Measurements from ENCODE around the gene PRRT4. TPM values are rescaled to one million over a fixed set of nuclear protein-coding genes. Genes with fewer than 3 reads are reported as not detected.

Gene PRRT4
- total RNA-seq, 8 experiments from 2014 or later: 0.61 to 8.0 (median 6.9) TPM; not detected in 2

DNA sequence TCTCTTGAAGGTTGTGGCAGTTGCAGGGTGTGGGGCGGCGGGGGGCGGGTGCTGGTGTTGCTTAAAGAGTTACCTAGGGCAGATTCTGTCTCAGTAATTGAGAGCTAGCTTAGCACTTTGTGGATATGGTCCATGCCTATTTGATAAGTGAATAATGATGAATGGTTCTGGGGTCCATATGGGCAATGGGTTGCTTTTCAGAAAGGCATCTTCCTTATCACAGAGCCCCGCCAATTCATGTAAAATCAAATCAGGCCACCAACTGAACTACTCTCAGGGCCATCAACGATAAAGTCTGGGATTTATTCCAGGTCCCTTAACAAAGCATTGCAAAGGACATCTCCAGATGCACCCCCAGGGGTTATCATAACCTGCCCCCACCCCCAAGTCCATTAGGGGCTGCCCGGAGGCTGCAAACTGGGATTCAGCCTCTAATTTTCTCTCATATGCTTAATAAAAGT lies 1.8 kb upstream of the PRRT4 start:
- Histone ChIP-seq H3K27ac (no peak overlapping the region), H3K4me3 (no peak overlapping the region), H3K4me1 (replicated peaks in 1 of 2) (peaks cover 7 to 8% of the 10 kb centered on the region in 2 donors)
- no peak for ATAC-seq (replicated peaks in 6 of 8)
- WGBS, 10 experiments: 46 to 100% (median 81%) methylated on average over 1 to 4 of the region's 6 CpGs; no CpG with 5 or more reads in 2 of the 10 experiments
- in situ Hi-C loops (cut with MboI; ENCODE audit: low pct_unique_long_range_greater_than_20kb in 2 of 9, low sequenced_read_pairs in 9 of 9, unreplicated experiment in 9 of 9): no loop called here

DNA sequence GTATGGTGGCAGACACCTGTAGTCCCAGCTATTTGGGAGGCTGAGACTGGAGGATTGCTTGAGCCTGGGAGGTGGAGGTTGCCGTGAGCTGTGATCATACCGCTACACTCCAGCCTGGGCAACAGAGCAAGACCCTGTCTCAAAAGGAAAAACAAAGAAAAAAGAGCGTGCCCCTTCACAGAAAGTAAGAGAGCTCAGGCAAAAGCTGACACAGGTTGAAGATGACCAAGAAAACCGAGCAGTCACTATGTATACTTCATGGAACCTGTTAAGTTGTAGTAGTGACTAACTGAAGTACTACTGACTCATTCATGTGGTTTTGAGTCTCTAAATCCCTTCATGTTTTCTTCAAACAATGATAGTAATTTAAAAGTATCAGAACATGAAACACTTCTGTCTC lies 1.2 kb upstream of the PRRT4 start:
- Histone ChIP-seq H3K27ac (no peak overlapping the region), H3K4me3 (no peak overlapping the region), H3K4me1 (replicated peaks in 1 of 2) (peaks cover 7 to 8% of the 10 kb centered on the region in 2 donors)
- no peak for ATAC-seq (replicated peaks in 6 of 8)
- WGBS, 10 experiments: 41 to 100% (median 72%) methylated on average over 1 to 4 of the region's 4 CpGs; no CpG with 5 or more reads in 3 of the 10 experiments
- in situ Hi-C loops (cut with MboI; ENCODE audit: low pct_unique_long_range_greater_than_20kb in 2 of 9, low sequenced_read_pairs in 9 of 9, unreplicated experiment in 9 of 9): no loop called here

DNA sequence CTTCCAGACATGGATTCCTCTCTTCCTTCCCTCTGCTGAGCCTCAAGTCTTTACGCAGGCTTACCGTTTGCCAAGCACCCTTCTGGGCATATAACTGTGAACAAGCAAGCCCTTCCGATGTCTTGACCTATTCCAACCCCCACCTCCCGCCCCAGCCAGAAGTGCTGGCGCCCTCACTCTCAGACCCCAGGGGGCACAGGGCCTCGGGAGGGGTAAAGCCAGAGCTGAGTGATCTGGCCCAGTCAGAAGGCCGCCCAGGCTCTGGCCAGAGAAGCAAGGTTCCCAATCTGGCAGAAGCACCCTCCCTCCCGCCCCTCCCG lies 1.2 kb downstream of the PRRT4 start:
- Histone ChIP-seq H3K4me3 (peak overlapping the region; percentile 37 to 91 (median 56)), H3K4me1 (replicated peaks in 1 of 2) (peaks cover 13 to 14% of the 10 kb centered on the region in 2 donors), H3K27ac (peak overlapping the region; percentile 36 to 61)
- 0 to 70% (median 35%) methylated on average over 1 to 2 of the region's 9 CpGs; no CpG with 5 or more reads in 6 of the 10 experiments for WGBS, 10 experiments
- in situ Hi-C loops (cut with MboI; ENCODE audit: low pct_unique_long_range_greater_than_20kb in 2 of 9, low sequenced_read_pairs in 9 of 9, unreplicated experiment in 9 of 9): no loop called here
- ATAC-seq (replicated peaks in 6 of 8): peak in 1 of 8 experiments; percentile 6

- no peak for ATAC-seq (replicated peaks in 6 of 8)
- peak overlapping the region in 1 of 2 donors; percentile 61 for H3K27ac ChIP-seq
- peak overlapping the region; percentile 37 to 91 (median 56) for H3K4me3 ChIP-seq
- in situ Hi-C loops (cut with MboI; ENCODE audit: low pct_unique_long_range_greater_than_20kb in 2 of 9, low sequenced_read_pairs in 9 of 9, unreplicated experiment in 9 of 9): no loop called here
- WGBS, 10 experiments: 40 to 83% methylated on average over 2 of the region's 4 CpGs; no CpG with 5 or more reads in 8 of the 10 experiments
- peaks cover 13 to 14% of the 10 kb centered on the region in 2 donors for H3K4me1 ChIP-seq (replicated peaks in 1 of 2)
These were observed 1.6 kb downstream of the PRRT4 start for GRCh38 chr7:128359939-128360338.

- Histone ChIP-seq H3K4me3 (no peak overlapping the region), H3K4me1 (replicated peaks in 1 of 2) (peaks cover 13 to 14% of the 10 kb centered on the region in 2 donors), H3K27ac (no peak overlapping the region)
- in situ Hi-C loops (cut with MboI; ENCODE audit: low pct_unique_long_range_greater_than_20kb in 2 of 9, low sequenced_read_pairs in 9 of 9, unreplicated experiment in 9 of 9): no loop called here
- no peak for ATAC-seq (replicated peaks in 6 of 8)
- 88 to 98% (median 97%) methylated on average over 3 to 12 of the region's 12 CpGs; no CpG with 5 or more reads in 7 of the 10 experiments for whole genome bisulfite sequencing, 10 experiments
These were observed 2.2 kb downstream of the PRRT4 start for GRCh38 chr7:128359336-128359735.

DNA sequence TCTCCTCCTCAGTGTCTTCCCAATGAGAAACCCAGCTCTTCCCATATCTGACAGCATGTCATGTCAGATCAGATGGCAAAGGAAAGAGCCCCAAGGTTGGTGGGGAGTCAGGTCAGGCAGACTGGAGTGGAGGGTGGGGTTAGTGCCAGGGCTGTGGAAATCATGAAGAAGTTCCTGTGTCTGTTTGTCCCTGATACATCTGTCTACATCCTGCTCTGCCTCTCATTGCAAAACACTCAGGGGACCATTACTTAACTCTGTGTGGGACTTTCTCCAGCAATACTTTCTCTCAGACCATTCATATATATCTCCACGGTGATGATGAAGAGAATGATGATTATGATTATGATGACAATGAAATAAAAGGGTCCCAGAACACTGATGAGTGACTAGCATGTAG lies 3.3 kb downstream of the PRRT4 start:
- in situ Hi-C loops (cut with MboI; ENCODE audit: low pct_unique_long_range_greater_than_20kb in 2 of 9, low sequenced_read_pairs in 9 of 9, unreplicated experiment in 9 of 9): no loop called here
- H3K4me3 ChIP-seq: no peak overlapping the region
- H3K27ac ChIP-seq: no peak overlapping the region
- no peak for ATAC-seq (replicated peaks in 6 of 8)
- WGBS, 10 experiments: 0 to 100% (median 77%) methylated on average over 1 of the region's 1 CpG; no CpG with 5 or more reads in 6 of the 10 experiments
- H3K4me1 ChIP-seq (replicated peaks in 1 of 2): peaks cover 13 to 14% of the 10 kb centered on the region in 2 donors

GRCh38 chr7:128357217-128357613 lies 4.3 kb downstream of the PRRT4 start:
- ATAC-seq (replicated peaks in 6 of 8): peak in 1 of 8 experiments; percentile 4
- no peak overlapping the region for H3K4me3 ChIP-seq
- H3K27ac ChIP-seq: no peak overlapping the region
- peaks cover 13 to 16% of the 10 kb centered on the region in 2 donors for H3K4me1 ChIP-seq (replicated peaks in 1 of 2)
- 14 to 33% (median 20%) methylated on average over 1 of the region's 6 CpGs; no CpG with 5 or more reads in 7 of the 10 experiments for WGBS, 10 experiments
- in situ Hi-C loops (cut with MboI; ENCODE audit: low pct_unique_long_range_greater_than_20kb in 2 of 9, low sequenced_read_pairs in 9 of 9, unreplicated experiment in 9 of 9): no loop called here

GRCh38 chr7:128356546-128357216 lies 4.8 kb downstream of the PRRT4 start:
- peak in 2 of 8 experiments; percentile 12 to 39 for ATAC-seq (replicated peaks in 6 of 8)
- in situ Hi-C loops (cut with MboI; ENCODE audit: low pct_unique_long_range_greater_than_20kb in 2 of 9, low sequenced_read_pairs in 9 of 9, unreplicated experiment in 9 of 9): no loop called here
- 50 to 100% (median 92%) methylated on average over 1 of the region's 2 CpGs; no CpG with 5 or more reads in 6 of the 10 experiments for WGBS, 10 experiments
- no peak overlapping the region for H3K27ac ChIP-seq
- H3K4me1 ChIP-seq (replicated peaks in 1 of 2): peaks cover 13 to 16% of the 10 kb centered on the region in 2 donors
- H3K4me3 ChIP-seq: no peak overlapping the region

- Histone ChIP-seq H3K4me3 (no peak overlapping the region), H3K4me1 (replicated peaks in 1 of 2) (peaks cover 6 to 8% of the 10 kb centered on the region in 2 donors), H3K27ac (no peak overlapping the region)
- in situ Hi-C loops (cut with MboI; ENCODE audit: low pct_unique_long_range_greater_than_20kb in 2 of 9, low sequenced_read_pairs in 9 of 9, unreplicated experiment in 9 of 9): no loop called here
- ATAC-seq (replicated peaks in 6 of 8): no peak
- 100% methylated on average over 1 of the region's 1 CpG; no CpG with 5 or more reads in 9 of the 10 experiments for WGBS, 10 experiments
These were observed 7.9 kb downstream of the PRRT4 start for GRCh38 chr7:128353610-128354009.

DNA sequence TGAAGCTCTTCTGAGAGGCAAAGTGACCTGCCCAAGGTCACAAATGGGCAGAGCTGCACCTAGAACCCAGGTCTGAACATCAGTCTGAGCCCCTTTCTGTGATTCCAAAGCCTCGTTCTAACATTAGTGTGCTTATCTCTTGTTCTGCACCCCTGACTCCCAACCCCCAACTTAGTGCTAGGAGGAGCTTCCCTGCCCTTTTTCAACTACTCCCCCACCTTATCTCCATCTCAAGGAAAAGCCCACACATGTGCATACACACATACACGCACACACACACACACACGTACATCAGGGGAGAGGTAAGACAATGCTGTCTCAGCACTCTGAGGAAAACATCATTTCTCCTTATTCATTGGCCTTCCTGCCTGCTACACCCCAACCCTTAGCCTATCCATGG lies 8.3 kb downstream of the PRRT4 start:
- no peak for ATAC-seq (replicated peaks in 6 of 8)
- 57 to 100% (median 100%) methylated on average over 1 to 3 of the region's 3 CpGs; no CpG with 5 or more reads in 5 of the 10 experiments for WGBS, 10 experiments

GRCh38 chr7:128352636-128353035 lies 8.9 kb downstream of the PRRT4 start:
- peaks cover 16 to 18% of the 10 kb centered on the region in 2 donors for H3K4me1 ChIP-seq (replicated peaks in 1 of 2)
- no peak overlapping the region for H3K4me3 ChIP-seq
- ATAC-seq (replicated peaks in 6 of 8): no peak
- WGBS, 10 experiments: 60 to 100% (median 80%) methylated on average over 1 to 3 of the region's 8 CpGs; no CpG with 5 or more reads in 4 of the 10 experiments
- in situ Hi-C loops (cut with MboI; ENCODE audit: low pct_unique_long_range_greater_than_20kb in 2 of 9, low sequenced_read_pairs in 9 of 9, unreplicated experiment in 9 of 9): no loop called here
- no peak overlapping the region for H3K27ac ChIP-seq

More for the DNA sequence above, 8.3 kb downstream of the PRRT4 start:
- Histone ChIP-seq H3K27ac (no peak overlapping the region), H3K4me1 (replicated peaks in 1 of 2) (peaks cover 10 to 12% of the 10 kb centered on the region in 2 donors), H3K4me3 (no peak overlapping the region)
- in situ Hi-C loops (cut with MboI; ENCODE audit: low pct_unique_long_range_greater_than_20kb in 2 of 9, low sequenced_read_pairs in 9 of 9, unreplicated experiment in 9 of 9): no loop called here

DNA sequence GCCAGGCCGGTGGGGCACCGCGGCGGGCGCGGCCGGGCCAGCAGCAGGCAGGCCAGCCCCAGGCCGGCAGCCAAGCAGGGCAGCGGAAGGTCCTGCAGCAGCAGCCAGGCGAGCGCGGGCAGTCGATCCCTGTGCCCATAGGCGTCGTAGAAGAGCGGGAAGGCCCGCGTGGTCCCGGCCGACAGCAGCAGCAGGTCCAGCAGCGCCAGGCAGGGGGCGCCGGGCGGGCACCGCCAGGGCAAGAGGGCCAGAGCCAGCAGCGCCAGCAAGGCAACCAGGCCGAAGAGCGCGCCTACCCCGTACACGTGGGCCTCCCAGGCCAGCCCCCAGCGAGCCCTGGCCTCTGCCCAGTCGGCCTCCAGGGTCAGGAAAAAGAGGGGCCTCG lies 9.3 kb downstream of the PRRT4 start:
- peaks cover 21 to 22% of the 10 kb centered on the region in 2 donors for H3K4me1 ChIP-seq (replicated peaks in 1 of 2)
- in situ Hi-C loops (cut with MboI; ENCODE audit: low pct_unique_long_range_greater_than_20kb in 2 of 9, low sequenced_read_pairs in 9 of 9, unreplicated experiment in 9 of 9): no loop called here
- H3K4me3 ChIP-seq: no peak overlapping the region
- H3K27ac ChIP-seq: no peak overlapping the region
- WGBS, 10 experiments: 9 to 22% methylated on average over 7 to 13 of the region's 34 CpGs; no CpG with 5 or more reads in 8 of the 10 experiments
- ATAC-seq (replicated peaks in 6 of 8): peak in 6 of 8 experiments; percentile 5 to 89 (median 11)

DNA sequence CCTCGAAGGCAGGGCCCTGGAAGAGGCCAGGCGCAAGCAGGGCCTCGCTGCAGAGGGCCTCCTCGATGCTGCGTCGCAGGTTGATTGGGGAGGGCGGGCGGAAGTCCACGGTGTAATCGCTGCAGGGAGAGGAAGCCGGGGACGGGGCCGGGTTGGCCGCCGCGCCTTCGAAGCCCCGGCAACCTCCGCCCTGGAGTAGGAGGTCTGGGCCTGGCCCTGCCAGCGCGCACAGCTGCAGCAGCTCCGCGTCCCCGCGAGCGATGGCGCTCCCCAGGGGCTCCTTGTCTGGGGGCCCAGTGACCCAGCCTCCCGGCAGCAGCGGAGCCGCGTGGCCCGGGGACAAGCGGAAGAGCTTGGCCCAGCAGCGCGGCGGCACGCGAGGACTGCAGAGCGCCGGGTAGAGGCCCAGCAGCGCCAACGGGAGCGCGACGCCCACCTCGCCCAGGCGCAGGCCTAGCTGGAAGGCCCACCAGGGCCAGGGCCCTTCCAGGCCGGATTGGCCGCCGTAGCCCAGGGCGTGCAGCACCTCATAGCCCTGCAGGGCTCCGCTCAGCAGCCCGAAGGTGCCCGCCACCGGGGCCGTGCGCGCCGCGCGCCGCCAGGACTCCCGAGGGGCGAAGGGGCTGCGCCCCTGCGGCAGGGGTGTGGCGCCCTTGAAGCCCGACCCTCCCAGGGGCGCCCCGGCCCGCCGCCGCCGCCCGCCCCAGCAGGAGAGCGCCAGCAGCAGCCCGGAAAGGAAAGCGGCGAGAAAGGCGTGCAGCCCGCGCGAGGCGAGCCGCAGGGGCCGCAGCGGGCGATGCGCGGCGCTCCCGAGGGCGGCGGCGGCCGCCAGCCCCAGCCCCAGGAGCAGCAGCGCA lies 10.0 kb downstream of the PRRT4 start:
- Histone ChIP-seq H3K27ac (no peak overlapping the region), H3K4me1 (replicated peaks in 1 of 2) (peaks cover 19% of the 10 kb centered on the region in 2 donors), H3K4me3 (no peak overlapping the region)
- in situ Hi-C loops (cut with MboI; ENCODE audit: low pct_unique_long_range_greater_than_20kb in 2 of 9, low sequenced_read_pairs in 9 of 9, unreplicated experiment in 9 of 9): no loop called here
- 42 to 85% (median 60%) methylated on average over 3 to 6 of the region's 97 CpGs; no CpG with 5 or more reads in 7 of the 10 experiments for WGBS, 10 experiments
- ATAC-seq (replicated peaks in 6 of 8): peak in 2 of 8 experiments; percentile 7 to 66

Measured in motor neuron (in vitro differentiated cells).